IPS-NIHi7 (cell line): ENCODE data around the gene GHRH.

Source experiments
- DNase-seq: peaks from one replicate; pipeline ENCODE4 v3.0.0; 2012; ENCODE audit warnings: mixed read lengths; ENCODE audit errors: extremely low spot score

Gene GHRH

DNA sequence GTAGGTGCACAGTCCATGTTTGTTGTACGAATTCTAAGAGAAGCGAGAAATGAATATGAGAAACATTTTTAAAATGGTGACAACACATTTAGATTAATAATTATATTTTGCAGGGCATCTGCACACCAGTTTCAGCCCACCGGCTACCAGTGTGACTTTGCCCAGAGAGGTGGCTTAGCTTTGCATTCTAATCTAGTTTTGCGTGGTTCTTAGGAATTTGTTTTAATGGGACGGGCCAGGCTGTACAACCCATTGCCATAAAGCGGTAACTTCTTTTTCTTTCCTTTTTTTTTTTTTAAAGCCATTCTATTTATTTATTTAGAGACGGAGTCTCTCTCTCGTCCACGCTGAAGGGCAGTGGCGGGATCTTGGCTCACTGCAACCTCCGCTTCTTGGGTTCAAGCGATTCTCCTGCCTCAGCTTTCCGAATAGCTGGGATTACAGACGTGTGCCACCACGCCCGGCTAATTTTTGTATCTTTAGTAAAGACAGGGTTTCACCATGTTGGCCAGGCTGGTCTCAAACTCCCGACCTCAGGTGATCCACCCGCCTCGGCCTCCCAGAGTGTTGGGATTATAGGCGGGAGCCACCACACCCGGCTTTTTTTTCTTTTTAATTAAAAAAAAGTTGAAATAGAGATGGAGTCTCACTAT is 28.7 kb upstream of the GHRH start:
- no peak for DNase-seq

DNA sequence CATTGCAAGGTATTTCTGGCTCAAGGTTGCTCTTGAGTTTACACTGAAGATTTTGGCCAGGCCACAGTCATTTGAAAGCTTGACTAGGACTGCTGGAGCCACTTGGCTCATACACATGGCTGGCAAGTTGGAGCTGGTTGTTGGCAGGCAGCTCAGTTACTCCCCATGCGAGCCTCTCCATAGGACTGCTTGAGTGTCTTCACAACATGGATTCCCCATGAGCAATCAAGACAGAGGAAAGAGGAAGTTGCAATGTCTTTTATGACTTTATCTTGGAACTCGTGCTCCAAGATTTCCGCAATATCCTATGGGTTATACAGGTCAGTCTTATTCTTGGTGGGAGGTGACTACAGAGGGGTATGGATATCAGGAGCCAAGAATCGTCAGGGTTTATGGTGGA is 26.5 kb upstream of the GHRH start:
- DNase-seq = no peak

DNA sequence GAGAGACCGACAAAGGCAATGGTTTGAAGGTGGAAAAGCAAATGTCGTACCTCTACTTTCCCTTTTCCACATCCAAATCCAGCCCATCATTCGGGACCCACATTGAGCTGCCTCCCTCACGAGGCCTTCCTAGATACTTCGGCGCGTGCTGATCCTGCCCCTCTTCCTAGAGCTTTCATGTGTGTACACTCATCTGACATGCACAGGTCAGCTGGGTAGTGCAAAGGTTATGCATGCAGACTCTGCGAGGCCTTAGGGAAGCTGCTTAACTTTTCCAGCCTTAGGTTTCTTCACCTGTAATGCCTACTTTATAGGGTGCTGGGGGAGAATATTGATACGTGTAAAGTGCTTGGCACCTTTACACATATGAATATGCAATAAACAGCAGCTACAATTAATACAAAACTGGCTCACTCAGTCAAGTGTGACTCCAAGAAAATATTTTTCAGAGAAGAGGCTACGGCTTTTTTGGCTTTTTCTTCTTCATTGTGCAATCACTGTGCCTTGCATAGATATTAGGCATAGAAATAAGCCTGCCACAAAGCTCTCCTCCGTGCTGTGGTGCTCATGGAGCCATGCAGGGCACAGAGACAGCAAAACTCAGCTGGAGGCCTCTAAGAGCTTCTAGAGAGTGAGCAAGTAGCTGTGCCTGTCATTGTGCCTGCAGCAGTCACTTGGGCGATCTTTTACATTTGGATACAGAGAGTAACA is 24.2 kb upstream of the GHRH start:
- no peak for DNase-seq

DNA sequence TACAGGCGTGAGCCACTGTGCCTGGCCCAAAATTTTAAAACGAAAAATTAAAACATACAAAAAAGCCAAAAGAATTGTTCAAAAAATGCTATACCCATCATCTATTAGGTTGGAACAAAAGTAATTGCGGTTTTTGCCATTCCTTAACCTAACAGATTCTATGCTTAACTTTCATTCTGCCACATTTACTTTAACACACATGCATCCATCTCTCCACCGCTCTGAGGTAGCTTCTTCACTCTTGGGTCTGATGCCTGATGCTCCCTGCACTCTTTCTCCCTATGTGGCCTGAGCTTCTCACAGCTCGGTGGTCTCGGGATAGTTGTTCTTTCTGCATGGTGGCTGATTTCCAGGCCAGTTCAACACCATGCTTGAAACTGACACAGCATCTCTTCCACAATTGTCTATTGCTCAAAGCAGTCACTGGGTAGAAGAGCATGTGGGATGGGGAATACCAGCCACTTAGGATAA is 23.1 kb upstream of the GHRH start:
- DNase-seq = no peak

DNA sequence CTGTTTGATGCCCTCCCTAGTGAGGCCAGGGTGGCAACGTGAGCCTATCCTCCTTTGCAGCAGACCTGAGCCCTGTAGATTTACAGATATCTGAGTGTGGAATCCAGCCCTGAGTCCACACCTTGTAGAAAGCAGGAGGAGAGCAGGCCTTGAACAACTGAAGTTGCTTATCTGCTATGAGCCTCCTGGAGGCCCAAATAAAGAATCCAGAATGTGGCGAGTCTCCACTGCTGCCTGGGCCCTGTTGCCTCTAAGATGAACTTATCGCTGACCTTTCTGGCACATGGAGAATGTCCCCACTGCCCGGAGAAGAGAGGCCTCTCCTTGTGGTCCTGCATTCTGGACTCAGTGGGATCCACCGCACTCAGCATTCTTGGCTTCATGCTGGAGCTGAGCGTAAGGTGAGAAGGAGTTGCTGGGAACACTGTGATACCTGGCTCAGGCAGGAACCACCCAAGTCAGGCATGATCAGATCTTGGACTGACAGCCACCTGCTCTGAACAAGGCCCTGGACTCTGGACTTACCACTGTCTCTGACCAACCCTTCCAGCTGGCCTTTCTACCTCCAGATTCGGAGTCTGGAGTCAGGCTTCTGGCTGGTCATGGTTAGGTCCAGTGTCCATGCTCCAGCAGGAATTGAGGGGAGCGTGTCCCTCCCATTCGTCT is 22.0 kb upstream of the GHRH start:
- DNase-seq = no peak

DNA sequence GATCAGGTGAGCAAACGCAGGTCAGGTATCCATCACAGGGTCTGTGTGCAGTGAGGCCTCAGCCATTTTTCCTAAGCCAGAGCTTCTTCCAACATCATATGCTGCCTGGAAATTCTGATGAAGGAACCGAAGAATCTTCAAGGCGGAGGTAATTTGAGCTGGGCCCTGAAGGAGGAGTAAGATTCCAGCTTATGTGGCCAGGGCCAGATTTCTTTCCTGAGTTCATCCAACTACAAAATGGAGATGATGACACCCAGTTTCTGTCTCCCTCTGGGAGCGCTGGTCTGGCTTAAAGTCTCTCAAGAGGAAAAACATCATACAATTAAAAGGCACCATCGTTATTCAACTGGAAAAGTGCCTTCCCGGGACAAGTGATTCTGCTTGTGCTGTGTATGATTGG is 20.9 kb upstream of the GHRH start:
- no peak for DNase-seq

DNA sequence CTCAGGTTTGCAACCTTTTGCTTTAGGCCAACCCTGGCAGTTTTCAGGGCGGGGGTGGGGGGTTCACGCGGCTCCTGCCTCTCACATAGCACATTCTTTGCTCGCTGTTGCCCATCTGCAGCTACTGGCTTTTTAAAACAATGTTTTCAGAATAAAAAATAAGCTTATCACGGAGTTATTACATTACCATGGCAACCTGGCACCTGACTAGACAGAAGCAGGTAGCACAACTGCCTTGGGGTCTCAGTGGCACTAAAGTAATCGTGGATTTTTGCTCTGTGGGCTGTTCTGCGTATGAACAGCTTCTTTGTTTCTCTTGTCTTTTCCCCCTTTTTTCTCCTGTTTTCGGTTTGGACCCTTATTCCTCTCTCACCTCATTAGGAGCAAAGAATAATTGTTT is 18.8 kb upstream of the GHRH start:
- no peak for DNase-seq

DNA sequence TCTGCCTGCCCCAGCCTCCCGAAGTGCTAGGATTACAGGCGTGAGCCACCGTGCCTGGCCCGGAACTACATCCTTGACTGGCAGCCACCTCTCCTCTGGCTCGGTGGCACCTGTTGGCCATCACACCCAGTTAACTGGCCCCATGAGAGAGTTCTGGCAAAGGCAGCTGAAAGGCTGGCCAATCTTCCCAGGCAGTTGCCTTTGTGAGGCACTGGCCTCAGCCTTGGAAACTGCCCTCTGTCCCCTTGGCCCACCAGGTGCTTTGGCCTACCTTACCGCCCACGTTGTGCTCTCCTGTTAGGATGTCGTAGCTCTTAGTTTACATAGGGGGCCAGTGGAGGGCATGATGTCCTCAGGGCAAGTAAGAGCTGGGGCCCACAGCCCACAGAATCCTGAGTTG is 18.2 kb upstream of the GHRH start:
- no peak for DNase-seq

DNA sequence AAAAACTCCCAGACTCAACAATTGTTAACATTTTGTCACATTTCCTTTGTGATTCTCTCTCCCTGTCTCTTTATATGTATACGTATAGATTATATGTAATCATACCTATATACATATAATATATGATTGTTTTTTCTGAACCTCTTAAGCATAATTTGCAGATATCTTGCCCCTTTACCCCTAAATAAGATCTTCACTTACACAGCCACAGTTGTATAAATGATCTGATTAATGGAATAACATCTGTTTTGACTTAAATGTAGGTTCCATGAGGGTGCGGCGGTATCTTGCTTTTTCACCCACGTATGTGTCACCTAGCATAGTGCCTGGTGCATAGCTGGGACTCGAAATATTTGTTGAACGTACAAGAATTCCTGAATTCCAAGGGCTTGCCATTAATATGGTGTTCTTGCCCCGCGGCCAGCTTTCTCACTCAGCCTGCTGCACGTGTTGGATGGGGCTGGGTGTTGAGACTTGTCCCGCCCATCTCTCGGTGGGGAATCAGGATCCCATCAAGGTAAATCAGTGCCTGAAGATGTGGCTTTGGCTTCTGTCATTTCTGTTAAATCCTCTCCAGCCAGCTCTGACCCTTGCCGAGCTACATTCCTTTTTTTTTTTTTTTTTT is 17.5 kb upstream of the GHRH start:
- DNase-seq = no peak

DNA sequence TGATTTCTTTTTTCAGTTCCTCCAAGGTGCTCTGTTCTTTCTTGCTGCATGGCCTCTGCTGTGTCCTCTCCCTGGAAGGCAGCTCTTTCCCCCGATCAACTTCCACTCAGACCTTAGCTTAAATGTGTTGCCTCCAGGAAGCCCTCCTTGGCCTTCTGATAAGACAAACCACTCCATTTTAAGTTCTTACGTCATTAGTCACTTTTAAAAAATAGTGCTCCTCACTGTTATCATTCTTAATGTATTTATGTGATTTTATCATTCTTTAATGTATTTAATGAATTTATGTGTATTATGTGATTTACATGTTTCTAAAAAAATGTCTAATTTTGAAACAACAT is 15.6 kb upstream of the GHRH start:
- DNase-seq = no peak

DNA sequence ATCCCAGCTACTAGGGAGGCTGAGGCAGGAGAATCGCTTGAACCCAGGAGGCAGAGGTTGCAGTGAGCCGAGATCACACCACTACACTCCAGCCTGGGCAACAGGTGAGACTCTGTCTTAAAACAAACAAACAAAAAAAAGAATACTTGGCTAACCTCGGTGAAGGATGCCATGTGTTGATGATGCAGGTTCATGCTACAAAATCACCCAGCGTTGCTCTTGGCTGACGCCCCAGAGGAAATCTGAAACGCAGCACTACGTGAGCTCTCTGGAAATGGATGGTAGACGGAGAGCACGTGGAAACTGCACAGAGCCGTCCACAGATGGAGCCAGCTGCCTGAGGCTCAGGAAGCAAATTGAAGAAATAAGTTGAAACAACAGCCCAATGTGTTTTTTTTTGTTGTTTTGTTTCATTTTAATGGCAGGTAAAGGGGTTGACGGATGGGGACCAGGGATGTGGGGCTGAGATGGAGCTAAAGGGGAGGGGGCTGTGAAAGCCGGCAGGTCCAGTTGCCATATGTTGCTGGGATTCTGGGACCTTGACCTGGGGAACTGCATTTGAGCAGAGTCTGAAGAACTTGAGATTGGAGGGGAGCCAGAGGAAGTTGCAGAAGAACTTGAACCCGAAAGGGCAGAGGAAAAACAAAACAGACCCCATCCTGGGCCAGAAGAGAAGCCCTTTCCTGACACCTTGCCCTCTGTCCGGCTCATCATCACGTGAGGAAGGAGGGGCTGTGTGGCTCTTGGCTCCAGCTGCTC is 15.1 kb upstream of the GHRH start:
- DNase-seq = no peak

DNA sequence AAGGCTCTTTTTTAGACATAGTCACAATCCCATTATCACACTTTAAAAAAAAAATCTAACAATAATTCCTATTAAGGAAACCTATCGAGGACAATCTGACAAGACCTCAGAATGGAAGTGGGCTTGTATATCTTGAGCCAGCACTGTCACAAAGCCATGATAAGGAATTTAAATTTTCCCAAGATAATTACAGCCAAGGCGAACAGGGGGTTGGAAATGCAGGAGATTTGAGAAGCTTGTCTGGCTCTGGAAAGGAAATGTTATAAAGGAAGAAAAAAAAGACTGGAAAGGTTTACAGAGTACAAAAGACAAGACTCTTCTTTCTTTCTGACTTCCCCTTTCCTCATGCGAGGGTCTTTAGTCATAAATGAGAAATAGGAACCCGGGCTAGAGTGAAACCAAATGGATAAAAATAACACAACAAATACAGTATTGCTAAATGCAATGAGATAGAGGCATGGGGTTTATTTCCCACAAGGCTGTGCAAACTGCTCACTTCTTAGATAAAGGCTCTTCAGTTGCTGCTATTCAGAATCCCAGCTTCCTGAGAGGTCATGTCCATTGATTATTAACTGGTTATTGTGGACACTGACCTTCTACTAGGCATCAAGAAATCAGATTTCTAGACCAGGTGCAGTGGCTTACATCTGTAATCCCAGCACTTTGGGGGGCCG is 13.4 kb upstream of the GHRH start:
- DNase-seq = no peak

DNA sequence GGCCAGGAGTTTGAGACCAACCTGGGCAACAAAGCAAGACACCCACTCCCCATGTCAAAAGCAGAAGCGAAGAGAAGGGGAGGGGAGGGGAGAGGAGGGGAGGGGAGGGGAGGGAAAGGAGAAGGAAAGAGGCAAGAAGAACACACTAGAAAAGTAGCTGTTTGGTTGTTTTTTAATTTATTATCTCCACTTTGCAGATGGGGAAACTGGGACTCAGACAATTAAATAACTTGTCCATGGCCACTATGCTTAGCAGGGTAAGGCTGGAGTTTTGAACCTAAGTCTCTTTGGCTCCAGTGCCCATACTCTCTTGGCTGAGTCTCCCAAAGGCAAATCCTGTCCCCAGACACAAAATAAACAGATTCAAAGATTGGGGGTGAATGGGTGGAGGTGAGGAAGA is 12.4 kb upstream of the GHRH start:
- DNase-seq = no peak

DNA sequence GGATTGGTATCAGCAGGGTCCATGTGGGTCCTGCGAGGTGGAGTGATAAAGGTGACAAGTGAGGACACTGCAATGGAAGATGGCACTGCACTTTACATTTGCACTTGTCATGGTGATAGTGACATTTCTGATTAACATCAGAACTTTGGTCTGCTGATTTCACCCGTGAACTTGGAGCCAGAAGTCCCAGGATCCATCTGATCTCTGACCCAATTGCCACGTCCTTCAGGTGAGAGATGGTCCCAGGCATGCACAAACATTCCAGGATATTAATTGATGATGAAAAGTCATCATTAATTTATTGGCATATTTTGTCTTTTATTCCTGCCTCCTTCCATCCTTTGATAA is 9.8 kb upstream of the GHRH start:
- DNase-seq = no peak

DNA sequence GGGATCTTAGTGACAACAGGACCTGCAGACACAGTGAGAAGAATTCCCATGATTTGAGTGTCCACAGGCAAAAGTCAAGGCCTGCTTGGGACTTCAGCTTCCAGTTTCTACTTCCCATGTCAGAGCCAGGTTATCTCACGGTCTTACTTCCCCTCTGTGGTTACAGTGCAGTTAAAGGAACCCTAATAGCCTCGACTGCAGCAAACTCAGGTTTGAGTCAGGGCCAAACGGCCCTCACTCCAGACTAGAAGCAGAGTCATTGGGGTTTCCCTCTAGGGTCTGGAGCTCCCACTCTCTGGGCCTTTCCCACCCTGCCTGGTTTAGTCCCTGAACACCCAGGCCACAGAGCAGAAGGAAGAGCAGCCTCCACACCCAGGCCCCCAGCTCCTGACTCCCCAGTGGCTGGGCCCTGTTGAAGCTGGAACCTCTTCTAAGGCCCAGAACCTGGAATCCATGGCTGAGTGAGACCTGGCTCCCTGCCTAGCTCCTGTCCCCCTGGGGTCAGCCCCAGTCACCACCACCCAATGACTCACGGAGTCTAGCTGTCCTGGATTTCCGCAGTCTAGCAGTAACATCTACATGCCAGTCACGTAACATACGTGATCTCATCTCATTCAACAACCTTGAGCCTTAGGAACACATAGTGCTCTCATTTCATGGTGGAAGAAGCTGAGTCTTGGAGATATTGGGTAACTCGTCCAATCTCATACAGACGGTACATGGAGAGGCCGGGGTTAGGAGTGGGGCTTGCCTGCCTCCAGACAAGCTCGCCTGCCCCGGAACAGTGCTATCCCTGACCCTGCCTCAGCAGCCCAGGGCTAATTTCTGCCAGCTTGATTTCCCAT is 9.2 kb upstream of the GHRH start:
- DNase-seq = no peak

DNA sequence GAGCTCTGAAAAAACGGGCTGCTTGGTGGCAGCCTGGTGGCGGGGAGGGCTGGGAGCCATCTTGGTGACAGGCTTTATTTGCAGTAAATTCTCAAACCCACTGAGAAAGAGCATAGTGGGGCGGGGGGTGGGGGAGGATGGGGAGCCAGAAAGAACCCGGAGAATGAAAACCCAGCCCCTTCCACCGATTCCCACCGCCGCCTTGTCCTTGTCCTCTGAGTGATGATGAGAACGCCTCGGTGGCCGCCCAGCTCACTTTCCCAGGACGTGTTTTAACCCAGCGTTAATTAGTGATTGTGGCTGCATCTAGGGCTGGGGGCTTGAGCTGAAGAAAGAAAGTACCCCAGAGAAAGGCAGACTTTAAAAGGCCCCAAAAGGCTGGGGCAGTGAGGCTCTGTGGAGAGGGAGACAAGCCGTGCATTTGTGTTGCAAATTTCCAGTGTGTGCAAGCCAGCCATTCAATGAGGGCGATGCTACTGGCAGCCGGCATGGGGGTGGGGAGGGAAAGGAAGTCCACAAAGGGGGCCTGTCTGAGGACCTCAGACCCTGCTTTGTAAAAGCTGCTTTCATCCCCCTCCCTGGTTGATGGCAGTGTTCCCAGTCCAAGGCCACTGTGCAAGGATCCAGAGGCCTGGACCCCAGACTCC is 6.2 kb upstream of the GHRH start:
- DNase-seq = no peak

DNA sequence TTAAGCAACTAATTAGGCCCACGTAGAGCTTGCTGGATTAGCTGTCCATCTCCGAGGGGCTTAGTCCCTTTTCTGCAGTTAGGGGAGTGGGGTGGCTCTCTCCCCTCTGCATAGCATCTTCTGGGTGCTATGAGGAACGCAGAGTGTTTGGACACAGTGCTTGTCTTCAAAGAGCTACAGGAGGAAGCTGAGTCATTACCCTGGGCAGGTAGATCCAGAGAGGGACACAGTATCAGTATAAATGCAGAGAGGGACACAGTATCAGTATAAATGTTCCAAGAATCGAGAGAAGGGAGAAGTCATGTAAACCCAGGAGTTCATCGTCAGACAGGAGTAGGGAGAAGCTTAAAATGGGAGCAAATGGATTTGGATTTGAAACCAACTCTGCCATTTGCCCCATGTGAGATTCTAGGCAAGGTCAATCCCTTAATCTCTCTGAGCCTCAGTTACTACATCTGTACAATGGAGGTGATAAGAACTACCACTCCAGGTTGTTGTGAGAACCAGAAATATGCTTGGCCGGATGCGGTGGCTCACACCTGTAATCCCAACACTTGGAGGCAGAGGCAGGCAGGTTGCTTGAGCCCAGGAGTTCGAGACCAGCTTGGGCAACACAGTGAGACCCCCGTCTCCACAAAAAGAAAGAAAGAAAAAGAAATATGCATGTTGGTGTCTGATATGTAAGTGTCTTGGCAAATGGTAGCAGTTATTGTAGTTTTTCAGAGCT is 5.5 kb upstream of the GHRH start:
- no peak for DNase-seq

DNA sequence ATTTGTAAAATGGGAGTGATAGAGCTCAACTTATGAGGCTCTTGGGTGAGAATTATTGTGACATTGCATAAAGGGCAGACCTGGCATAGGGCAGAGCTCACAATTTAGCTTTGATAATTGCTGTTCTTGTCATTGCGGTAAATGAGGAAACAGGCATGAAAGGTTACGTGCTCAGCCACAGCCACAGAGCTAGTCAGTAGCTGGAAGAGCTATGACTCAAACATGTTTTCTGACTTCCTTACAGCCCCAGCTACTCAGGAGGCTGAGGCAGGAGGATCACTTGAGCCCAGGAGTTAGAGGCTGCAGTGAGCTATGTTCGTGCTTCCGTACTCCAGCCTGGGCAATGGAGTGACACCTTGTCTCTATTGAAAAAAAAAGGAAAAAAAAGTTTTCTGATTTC is 3.5 kb upstream of the GHRH start:
- DNase-seq = no peak

DNA sequence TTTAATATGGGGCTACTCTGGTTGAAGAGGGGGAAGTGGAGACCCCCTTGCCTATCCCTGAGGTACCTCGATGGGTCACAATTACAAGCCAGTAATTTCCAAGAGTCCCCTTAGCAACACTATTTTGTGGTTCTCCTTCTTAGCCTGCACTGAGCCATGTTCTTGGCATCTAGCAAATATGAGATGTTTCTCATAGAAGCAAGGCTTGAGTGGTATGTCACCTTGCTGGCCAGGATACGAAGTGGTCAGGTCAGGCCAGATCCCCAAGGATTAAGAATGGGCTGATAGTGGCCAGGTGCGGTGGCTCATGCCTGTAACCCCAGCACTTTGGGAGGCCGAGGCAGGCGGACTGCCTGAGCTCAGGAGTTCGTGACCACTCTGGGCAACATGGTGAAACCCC is 2.1 kb upstream of the GHRH start:
- DNase-seq = no peak

DNA sequence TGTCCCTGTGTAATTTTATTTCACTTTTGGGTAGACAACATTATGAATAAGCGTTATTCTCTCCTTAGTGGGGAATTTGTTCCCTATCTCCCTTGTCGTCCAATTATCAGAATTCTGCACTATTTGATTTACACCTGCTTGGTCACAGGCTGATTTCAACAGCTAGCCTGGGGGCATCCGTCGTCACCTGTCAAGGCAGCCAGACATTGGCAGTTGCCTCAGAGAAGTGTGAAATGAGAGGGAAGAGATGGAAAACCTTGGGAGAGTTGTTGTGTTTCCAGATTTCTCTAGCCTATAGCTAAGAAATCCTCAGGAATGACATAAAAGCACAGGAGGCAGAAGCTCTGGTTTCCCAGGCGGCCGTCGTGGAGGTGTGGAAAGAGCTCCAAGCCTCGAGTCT is 891 bp upstream of the GHRH start:
- no peak for DNase-seq
